ENCODE measurements around the gene COL4A2. TPM values are rescaled to one million over a fixed set of nuclear protein-coding genes. Genes with fewer than 3 reads are reported as not detected.

Gene COL4A2
- total RNA-seq, 1 donor from 2014 or later: 1,414 TPM

DNA sequence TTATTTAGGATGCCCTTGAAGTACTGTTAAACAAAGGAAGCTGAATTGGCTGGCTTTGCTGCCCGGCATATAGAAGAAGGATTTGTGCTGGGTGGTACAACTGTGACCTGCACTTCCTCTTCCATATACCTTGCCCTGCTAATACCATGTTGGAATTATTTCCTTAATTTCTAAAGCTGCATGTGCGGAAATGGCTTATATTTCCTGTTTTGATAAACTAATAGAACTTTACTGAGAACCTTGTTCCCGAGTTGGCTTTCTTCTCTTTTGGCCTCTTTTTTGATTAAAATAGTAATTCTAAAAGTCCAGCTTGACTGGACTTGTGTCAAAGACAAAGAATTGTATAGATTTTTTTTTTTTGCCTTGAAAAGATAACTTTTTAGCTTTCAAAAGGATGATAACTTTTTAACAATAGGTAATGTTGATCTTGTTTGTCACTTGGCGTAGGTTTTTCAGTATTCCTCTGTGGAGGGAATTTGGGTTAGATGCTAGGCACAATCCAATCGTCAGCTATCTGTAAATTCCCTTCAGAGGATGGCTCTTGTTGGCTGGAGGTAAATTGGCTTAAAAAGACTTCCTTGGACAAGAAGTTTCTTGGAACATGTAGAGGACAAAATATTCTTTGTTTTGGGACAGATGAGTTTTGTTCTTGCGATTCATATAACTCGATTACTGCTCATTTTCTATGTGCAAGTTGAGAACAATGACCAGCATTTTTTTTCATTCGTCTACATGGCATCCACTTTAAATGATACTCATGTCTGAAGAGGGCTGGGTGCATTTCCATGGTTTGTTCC lies 41.4 kb downstream of the COL4A2 start:
- FAIRE-seq (no peak), DNase-seq (ENCODE audit: low read depth) (no peak)
- no peak for TF ChIP-seq EZH2 (IDR thresholded peaks at IDR 0.05; ENCODE audit: insufficient read depth, low read length)
- TF ChIP-seq, protein P1, sequence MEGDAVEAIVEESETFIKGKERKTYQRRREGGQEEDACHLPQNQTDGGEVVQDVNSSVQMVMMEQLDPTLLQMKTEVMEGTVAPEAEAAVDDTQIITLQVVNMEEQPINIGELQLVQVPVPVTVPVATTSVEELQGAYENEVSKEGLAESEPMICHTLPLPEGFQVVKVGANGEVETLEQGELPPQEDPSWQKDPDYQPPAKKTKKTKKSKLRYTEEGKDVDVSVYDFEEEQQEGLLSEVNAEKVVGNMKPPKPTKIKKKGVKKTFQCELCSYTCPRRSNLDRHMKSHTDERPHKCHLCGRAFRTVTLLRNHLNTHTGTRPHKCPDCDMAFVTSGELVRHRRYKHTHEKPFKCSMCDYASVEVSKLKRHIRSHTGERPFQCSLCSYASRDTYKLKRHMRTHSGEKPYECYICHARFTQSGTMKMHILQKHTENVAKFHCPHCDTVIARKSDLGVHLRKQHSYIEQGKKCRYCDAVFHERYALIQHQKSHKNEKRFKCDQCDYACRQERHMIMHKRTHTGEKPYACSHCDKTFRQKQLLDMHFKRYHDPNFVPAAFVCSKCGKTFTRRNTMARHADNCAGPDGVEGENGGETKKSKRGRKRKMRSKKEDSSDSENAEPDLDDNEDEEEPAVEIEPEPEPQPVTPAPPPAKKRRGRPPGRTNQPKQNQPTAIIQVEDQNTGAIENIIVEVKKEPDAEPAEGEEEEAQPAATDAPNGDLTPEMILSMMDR (IDR thresholded peaks at IDR 0.05; ENCODE audit: insufficient read depth, low read depth, low read length): no peak
- peak overlapping the region; percentile 8 for H3K4me3 ChIP-seq (ENCODE audit: insufficient read depth, low read depth, low read length)
- no peaks in the 10 kb centered on the region for H3K27me3 ChIP-seq (ENCODE audit: insufficient read depth, low read length)
- H2AFZ ChIP-seq (ENCODE audit: low read depth, low read length): no peak overlapping the region
- peak overlapping the region; percentile 92 for H3K27ac ChIP-seq (ENCODE audit: low read depth, low read length)
- Mint-ChIP-seq H3K27ac (ENCODE audit: unreplicated experiment) (peak overlapping the region; percentile 85), H3K9me3 (ENCODE audit: unreplicated experiment) (peaks cover 3% of the 10 kb centered on the region), H3K27me3 (ENCODE audit: low read depth, unreplicated experiment) (no peaks in the 10 kb centered on the region), H3K36me3 (ENCODE audit: low read depth, unreplicated experiment) (peaks cover 47% of the 10 kb centered on the region), H3K4me3 (ENCODE audit: unreplicated experiment) (no peak overlapping the region), H3K4me1 (ENCODE audit: low read depth, unreplicated experiment) (peaks cover 77% of the 10 kb centered on the region)
- H3K9ac ChIP-seq (ENCODE audit: low read length): peak overlapping the region; percentile 66
- H3K4me1 ChIP-seq (ENCODE audit: insufficient read depth, low read length): peaks cover 47% of the 10 kb centered on the region
- peaks cover 18% of the 10 kb centered on the region for H3K36me3 ChIP-seq (ENCODE audit: insufficient read depth, low read length)
- peak overlapping the region; percentile 64 for H3K4me2 ChIP-seq (ENCODE audit: low read length)
- H3K9me3 ChIP-seq (ENCODE audit: insufficient read depth, low read depth, low read length): no peaks in the 10 kb centered on the region
- peaks cover 94% of the 10 kb centered on the region for H3K79me2 ChIP-seq (ENCODE audit: insufficient read depth, low read length)
- H4K20me1 ChIP-seq (ENCODE audit: insufficient read depth, low read length): peaks cover 20% of the 10 kb centered on the region

GRCh38 chr13:110349239-110349638 lies 42.2 kb downstream of the COL4A2 start:
- H3K9ac ChIP-seq (ENCODE audit: low read length): no peak overlapping the region
- H3K9me3 ChIP-seq (ENCODE audit: insufficient read depth, low read depth, low read length): no peaks in the 10 kb centered on the region
- H3K27ac ChIP-seq (ENCODE audit: low read depth, low read length): peak overlapping the region; percentile 92
- H3K27me3 ChIP-seq (ENCODE audit: insufficient read depth, low read length): no peaks in the 10 kb centered on the region
- H2AFZ ChIP-seq (ENCODE audit: low read depth, low read length): no peak overlapping the region
- FAIRE-seq (no peak), DNase-seq (ENCODE audit: low read depth) (no peak)
- Mint-ChIP-seq H3K9me3 (ENCODE audit: unreplicated experiment) (peaks cover 3% of the 10 kb centered on the region), H3K27ac (ENCODE audit: unreplicated experiment) (peak overlapping the region; percentile 85), H3K4me3 (ENCODE audit: unreplicated experiment) (peak overlapping the region; percentile 31), H3K27me3 (ENCODE audit: low read depth, unreplicated experiment) (no peaks in the 10 kb centered on the region), H3K36me3 (ENCODE audit: low read depth, unreplicated experiment) (peaks cover 47% of the 10 kb centered on the region), H3K4me1 (ENCODE audit: low read depth, unreplicated experiment) (peaks cover 78% of the 10 kb centered on the region)
- peaks cover 95% of the 10 kb centered on the region for H3K79me2 ChIP-seq (ENCODE audit: insufficient read depth, low read length)
- no peak overlapping the region for H3K4me2 ChIP-seq (ENCODE audit: low read length)
- peaks cover 43% of the 10 kb centered on the region for H3K4me1 ChIP-seq (ENCODE audit: insufficient read depth, low read length)
- H3K36me3 ChIP-seq (ENCODE audit: insufficient read depth, low read length): peaks cover 15% of the 10 kb centered on the region
- peaks cover 27% of the 10 kb centered on the region for H4K20me1 ChIP-seq (ENCODE audit: insufficient read depth, low read length)
- TF ChIP-seq EZH2 (IDR thresholded peaks at IDR 0.05; ENCODE audit: insufficient read depth, low read length): no peak
- TF ChIP-seq, protein P1 (IDR thresholded peaks at IDR 0.05; ENCODE audit: insufficient read depth, low read depth, low read length): no peak
- no peak overlapping the region for H3K4me3 ChIP-seq (ENCODE audit: insufficient read depth, low read depth, low read length)

DNA sequence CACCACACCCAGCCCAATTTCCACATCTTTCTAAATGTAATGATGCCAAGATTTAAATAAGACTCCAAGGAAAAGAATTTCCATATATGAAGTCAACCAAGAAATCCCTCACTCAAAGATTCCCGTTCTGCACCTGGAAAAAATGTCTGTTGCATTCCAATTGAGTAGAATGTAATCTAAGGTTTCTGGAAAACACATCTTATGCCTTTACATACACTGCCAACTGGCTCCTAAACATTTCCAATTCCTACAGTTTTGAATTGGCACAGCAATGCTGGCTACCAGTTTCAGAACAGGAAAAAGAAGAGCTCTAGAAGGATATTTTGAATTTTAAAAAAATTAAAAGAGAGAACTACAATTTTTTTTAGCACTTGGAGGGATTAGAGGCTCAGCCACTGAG lies 43.0 kb downstream of the COL4A2 start:
- Mint-ChIP-seq H3K27ac (ENCODE audit: unreplicated experiment) (peak overlapping the region; percentile 85), H3K36me3 (ENCODE audit: low read depth, unreplicated experiment) (peaks cover 47% of the 10 kb centered on the region), H3K4me3 (ENCODE audit: unreplicated experiment) (no peak overlapping the region), H3K27me3 (ENCODE audit: low read depth, unreplicated experiment) (no peaks in the 10 kb centered on the region), H3K4me1 (ENCODE audit: low read depth, unreplicated experiment) (peaks cover 77% of the 10 kb centered on the region), H3K9me3 (ENCODE audit: unreplicated experiment) (peaks cover 3% of the 10 kb centered on the region)
- Histone ChIP-seq H3K27ac (ENCODE audit: low read depth, low read length) (no peak overlapping the region), H3K9ac (ENCODE audit: low read length) (no peak overlapping the region), H3K4me2 (ENCODE audit: low read length) (no peak overlapping the region), H3K79me2 (ENCODE audit: insufficient read depth, low read length) (peaks cover 95% of the 10 kb centered on the region), H3K36me3 (ENCODE audit: insufficient read depth, low read length) (peaks cover 11% of the 10 kb centered on the region), H3K4me1 (ENCODE audit: insufficient read depth, low read length) (peaks cover 38% of the 10 kb centered on the region), H3K4me3 (ENCODE audit: insufficient read depth, low read depth, low read length) (no peak overlapping the region), H3K9me3 (ENCODE audit: insufficient read depth, low read depth, low read length) (no peaks in the 10 kb centered on the region), H4K20me1 (ENCODE audit: insufficient read depth, low read length) (peaks cover 34% of the 10 kb centered on the region), H2AFZ (ENCODE audit: low read depth, low read length) (no peak overlapping the region), H3K27me3 (ENCODE audit: insufficient read depth, low read length) (no peaks in the 10 kb centered on the region)
- no peak for FAIRE-seq
- no peak for DNase-seq (ENCODE audit: low read depth)
- TF ChIP-seq, protein P1 (IDR thresholded peaks at IDR 0.05; ENCODE audit: insufficient read depth, low read depth, low read length): no peak
- TF ChIP-seq EZH2 (IDR thresholded peaks at IDR 0.05; ENCODE audit: insufficient read depth, low read length): no peak

All from astrocyte (in vitro differentiated cells and primary cell).